Transverse colon (tissue), 4 donors: Measurements from ENCODE around the gene WDR86.

Experiments
- CTCF ChIP-seq, 5 experiments: fragments of 200-600 bp in 3 of 5; fragments of 450-650 bp in 2 of 5; sonication (generic) in 3 of 5; IDR thresholded peaks; 1 replicate in 2 of 5; 2 replicates in 3 of 5; pipeline ENCODE4 v1.5.1; 2016 to 2017; ENCODE audit warnings: antibody characterized with exemption in 5 of 5, inconsistent platforms in 3 of 5, mild to moderate bottlenecking in 2 of 5, moderate library complexity in 1 of 5
- POLR2A ChIP-seq: fragments of 450-650 bp; IDR thresholded peaks from one replicate; pipeline ENCODE4 v1.6.1; 2016; ENCODE audit warnings: antibody characterized with exemption, mild to moderate bottlenecking, moderate library complexity
- POLR2AphosphoS5 ChIP-seq, 3 donors: sonication (generic); formaldehyde crosslinking; IDR thresholded peaks; one replicate each; pipeline ENCODE4 v1.6.1; 2016; ENCODE audit warnings: antibody characterized with exemption in 3 of 3

DNA sequence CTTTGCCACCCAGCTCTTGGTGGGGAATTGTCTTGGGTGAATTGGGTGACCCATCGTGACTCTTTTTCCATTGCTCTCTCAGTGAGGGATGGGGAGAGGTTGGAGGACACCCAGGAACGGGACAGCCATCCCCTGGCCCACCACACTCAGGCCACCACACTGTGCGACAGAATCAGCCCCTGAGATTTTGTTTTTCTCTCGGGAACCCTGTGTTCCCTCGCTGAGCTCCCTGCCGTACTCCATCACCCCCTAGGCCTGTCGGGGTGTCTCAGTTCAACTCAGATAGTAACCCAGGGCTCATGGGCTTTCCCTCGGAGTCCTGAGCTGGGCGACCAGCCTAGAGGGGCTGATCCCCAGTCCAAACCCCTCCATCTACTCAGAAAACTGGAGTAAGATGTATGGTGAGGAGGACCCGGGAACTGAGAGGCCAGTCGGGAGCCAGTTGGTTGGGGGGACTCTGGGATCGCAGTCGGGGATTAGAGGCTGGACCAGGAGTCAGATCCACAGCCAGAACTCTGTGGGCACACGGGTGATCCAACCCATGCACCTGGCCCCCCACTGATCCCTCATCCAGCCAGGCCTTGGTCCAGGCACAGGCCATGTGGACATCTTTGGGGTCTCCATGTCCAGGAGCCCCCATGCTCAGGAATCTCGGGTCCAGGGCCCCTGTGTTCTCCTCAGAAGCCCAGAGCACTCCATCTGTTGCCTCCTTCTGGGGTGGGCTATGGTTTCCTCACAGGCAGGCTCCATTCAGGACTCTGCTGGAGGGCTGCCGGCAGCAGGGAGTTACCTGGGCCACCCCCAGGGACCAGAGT lies 20.8 kb upstream of the WDR86 start:
- TF ChIP-seq CTCF (IDR thresholded peaks at IDR 0.05) (no peak), POLR2AphosphoS5 (IDR thresholded peaks at IDR 0.05) (no peak), POLR2A (no peak)
